Stomach (tissue), 9 donors: Measurements from ENCODE around the gene ZSCAN20. TPM values are rescaled to one million over a fixed set of nuclear protein-coding genes. Genes with fewer than 3 reads are reported as not detected.

Experiments used
- DNase-seq, 2 donors: peaks; one replicate each; pipeline versions ENCODE4 v3.0.0 to v3.0.0-alpha.2; 2013 to 2019
- H3K27ac ChIP-seq, 5 donors: fragments of 200-600 bp in 4 of 5; sonication (generic) in 4 of 5; one replicate each; pipeline ENCODE4 v1.5.1; 2013 to 2019; ENCODE audit warnings: mild to moderate bottlenecking in 1 of 5, moderate library complexity in 1 of 5
- H3K27me3 ChIP-seq, 3 donors: fragments of 200-600 bp; sonication (generic); one replicate each; pipeline ENCODE4 v1.5.1; 2017 to 2019; ENCODE audit warnings: mixed run types in 1 of 3
- H3K36me3 ChIP-seq, 4 donors: fragments of 200-600 bp; sonication (generic); 1 replicate in 3 of 4; 2 replicates in 1 of 4; pipeline ENCODE4 v1.5.1; 2016 to 2019
- H3K4me1 ChIP-seq, 4 donors: fragments of 200-600 bp; sonication (generic); one replicate each; pipeline ENCODE4 v1.5.1; 2016 to 2019
- H3K4me3 ChIP-seq, 4 donors: fragments of 200-600 bp; sonication (generic) in 3 of 4; one replicate each; pipeline ENCODE4 v1.5.1; 2016 to 2019; ENCODE audit warnings: mild to moderate bottlenecking in 1 of 4
- H3K9me3 ChIP-seq, 4 donors: fragments of 200-600 bp; sonication (generic); one replicate each; pipeline ENCODE4 v1.5.1; 2016 to 2019
- CTCF ChIP-seq, 7 experiments: fragments of 450-650 bp in 4 of 7; fragments of 200-600 bp in 3 of 7; sonication (generic) in 3 of 7; IDR thresholded peaks; one replicate each; pipeline ENCODE4 v1.5.1; 2016 to 2019; ENCODE audit warnings: antibody characterized with exemption in 7 of 7, control low read depth in 2 of 7, mild to moderate bottlenecking in 1 of 7
- EP300 ChIP-seq: sonication (generic); formaldehyde crosslinking; IDR thresholded peaks from one replicate; pipeline ENCODE4 v1.6.1; 2017; ENCODE audit warnings: antibody characterized with exemption
- POLR2A ChIP-seq, 4 donors: fragments of 450-650 bp; IDR thresholded peaks; one replicate each; pipeline ENCODE4 v1.6.1; 2016; ENCODE audit warnings: antibody characterized with exemption in 4 of 4, control low read depth in 2 of 4, mild to moderate bottlenecking in 1 of 4, moderate library complexity in 1 of 4
- POLR2AphosphoS5 ChIP-seq, 3 donors: sonication (generic); formaldehyde crosslinking; IDR thresholded peaks; one replicate each; pipeline ENCODE4 v1.6.1; 2016; ENCODE audit warnings: antibody characterized with exemption in 3 of 3
- WGBS, 5 donors: extraction: QIAGEN DNeasy Blood & Tissue Kit in 3 of 5; methylation state at CpG; one replicate each; pipeline versions ENCODE4 v1.1.5 to v1.1.7; 2013 to 2018; 5-methylcytosine and 5-hydroxymethylcytosine counted together
- intact Hi-C: fragments of 100-400 bp; cut with DNase I; formaldehyde crosslinking; loops from one replicate; pipeline ENCODE4 v1.15.1; 2023; ENCODE audit warnings: low total_unique reads
- polyA plus RNA-seq, 3 donors: library from polyadenylated mRNA; stranded (reverse); fragments of 200-250 nt; gene quantifications; one replicate each; pipeline ENCODE4 v1.2.3, GENCODE V29; 2013
- total RNA-seq, 5 donors: library from RNA; depleted of rRNA; stranded (reverse); fragments of >200 nt; gene quantifications; one replicate each; pipeline versions ENCODE4 v1.1.0 to v1.2.3, GENCODE V29; 2014 to 2016
- donor health status: healthy with polysubstance abuse.
- donor health status: Bipolar disorder and iron deficiency.
- donor health status: healthy.

ZSCAN20 gene
- total and polyA plus RNA-seq, 8 donors, result 0.29 to 8.4 (median 0.87) TPM

GRCh38 chr1:33435096-33435820 is 37.2 kb upstream of the ZSCAN20 start:
- Histone ChIP-seq H3K4me3 (no peak overlapping the region), H3K27me3 (no peaks in the 10 kb centered on the region), H3K4me1 (peaks cover 0 to 41% (median 9%) of the 10 kb centered on the region in 4 donors), H3K27ac (peak overlapping the region in 1 of 5 donors; percentile 21), H3K36me3 (no peaks in the 10 kb centered on the region), H3K9me3 (no peaks in the 10 kb centered on the region)
- no peak for DNase-seq
- intact Hi-C loops, result no loop called here
- WGBS, 5 donors, result 69 to 78% (median 74%) methylated on average over 4 of the region's 4 CpGs
- TF ChIP-seq EP300 (no peak), POLR2AphosphoS5 (IDR thresholded peaks at IDR 0.05) (no peak), CTCF (IDR thresholded peaks at IDR 0.05) (no peak), POLR2A (IDR thresholded peaks at IDR 0.05) (no peak)

- H3K36me3 ChIP-seq, result no peaks in the 10 kb centered on the region
- peak; percentile 27 to 29 for DNase-seq
- H3K4me3 ChIP-seq, result no peak overlapping the region
- WGBS, 5 donors, result 28 to 67% (median 60%) methylated on average over 4 of the region's 4 CpGs
- H3K27ac ChIP-seq, result no peak overlapping the region
- peaks cover 0 to 4% (median 0%) of the 10 kb centered on the region in 4 donors for H3K9me3 ChIP-seq
- peaks cover 0 to 35% (median 2%) of the 10 kb centered on the region in 4 donors for H3K4me1 ChIP-seq
- H3K27me3 ChIP-seq, result no peaks in the 10 kb centered on the region
- intact Hi-C loops, result no loop called here
- TF ChIP-seq POLR2AphosphoS5 (IDR thresholded peaks at IDR 0.05) (no peak), EP300 (no peak), CTCF (IDR thresholded peaks at IDR 0.05) (no peak), POLR2A (IDR thresholded peaks at IDR 0.05) (no peak)
These were observed 35.7 kb upstream of the ZSCAN20 start for GRCh38 chr1:33436557-33437285.

- WGBS, 5 donors, result 83 to 92% (median 90%) methylated on average over 6 of the region's 6 CpGs
- Histone ChIP-seq H3K27me3 (no peaks in the 10 kb centered on the region), H3K9me3 (peaks cover 0 to 4% (median 0%) of the 10 kb centered on the region in 4 donors), H3K4me3 (no peak overlapping the region), H3K27ac (no peak overlapping the region), H3K4me1 (peaks cover 0 to 29% (median 1%) of the 10 kb centered on the region in 4 donors), H3K36me3 (no peaks in the 10 kb centered on the region)
- no peak for TF ChIP-seq CTCF (IDR thresholded peaks at IDR 0.05)
- TF ChIP-seq POLR2A (IDR thresholded peaks at IDR 0.05), result no peak
- TF ChIP-seq POLR2AphosphoS5 (IDR thresholded peaks at IDR 0.05), result no peak
- no peak for TF ChIP-seq EP300
- intact Hi-C loops, result no loop called here
- DNase-seq, result no peak
These were observed 33.9 kb upstream of the ZSCAN20 start for GRCh38 chr1:33438364-33439160.

- Histone ChIP-seq H3K36me3 (no peaks in the 10 kb centered on the region), H3K4me3 (no peak overlapping the region), H3K4me1 (peaks cover 0 to 23% (median 0%) of the 10 kb centered on the region in 4 donors), H3K27me3 (no peaks in the 10 kb centered on the region), H3K9me3 (peaks cover 0 to 4% (median 0%) of the 10 kb centered on the region in 4 donors), H3K27ac (no peak overlapping the region)
- no peak for DNase-seq
- TF ChIP-seq POLR2A (IDR thresholded peaks at IDR 0.05) (no peak), POLR2AphosphoS5 (IDR thresholded peaks at IDR 0.05) (no peak), EP300 (no peak), CTCF (IDR thresholded peaks at IDR 0.05) (no peak)
- 32 to 62% (median 45%) methylated on average over 1 of the region's 1 CpG for WGBS, 5 donors
- intact Hi-C loops, result no loop called here
These were observed 32.8 kb upstream of the ZSCAN20 start for GRCh38 chr1:33439662-33440061.
